G401.6 (cell line): ENCODE data around the gene DBN1.
"Not testable (repeated sequence)": the region's sequence is repeated elsewhere in the genome, so short reads cannot be mapped to it uniquely, and the experiment has no call there.

Experiments used
- FAIRE-seq: peaks from 2 replicates; lab custom pipeline; 2012; peaks lifted over from hg19 to GRCh38; lab: Jason Lieb, UNC

DBN1 gene

GRCh38 chr5:177429248-177430040 is 44.0 kb downstream of the DBN1 start:
- FAIRE-seq, result no peak

DNA sequence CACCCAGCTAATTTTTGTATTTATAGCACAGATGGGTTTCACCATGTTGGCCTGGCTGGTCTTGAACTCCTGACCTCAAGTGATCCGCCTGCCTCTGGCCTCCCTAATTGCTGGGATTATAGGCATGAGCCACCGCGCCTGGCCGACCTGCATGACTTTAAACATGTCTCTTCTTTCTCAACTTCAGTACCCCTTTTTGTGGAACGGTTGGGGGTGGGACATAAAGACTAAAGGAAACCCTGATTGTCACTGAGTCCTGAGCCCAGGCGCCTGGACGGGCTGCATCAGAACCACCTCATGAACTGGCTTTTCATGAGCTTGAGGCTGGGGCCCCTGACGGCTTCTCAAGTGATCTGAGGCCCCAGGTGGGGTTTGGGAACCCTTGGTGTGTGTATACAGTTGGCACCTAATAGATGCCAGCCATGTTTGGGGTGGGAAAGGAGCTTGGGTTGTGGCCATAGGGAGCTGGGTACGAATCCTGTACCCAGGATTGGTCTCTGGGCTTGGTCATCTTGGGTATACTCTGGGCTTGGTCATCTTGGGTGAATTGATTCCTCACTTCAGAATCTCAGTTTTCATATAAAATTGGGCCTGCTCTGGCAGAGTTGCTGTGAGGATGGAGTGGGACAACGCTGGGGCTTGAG is 44.7 kb downstream of the DBN1 start:
- no peak for FAIRE-seq

- FAIRE-seq, result no peak
Observed at GRCh38 chr5:177427919-177428573, 45.4 kb downstream of the DBN1 start.

DNA sequence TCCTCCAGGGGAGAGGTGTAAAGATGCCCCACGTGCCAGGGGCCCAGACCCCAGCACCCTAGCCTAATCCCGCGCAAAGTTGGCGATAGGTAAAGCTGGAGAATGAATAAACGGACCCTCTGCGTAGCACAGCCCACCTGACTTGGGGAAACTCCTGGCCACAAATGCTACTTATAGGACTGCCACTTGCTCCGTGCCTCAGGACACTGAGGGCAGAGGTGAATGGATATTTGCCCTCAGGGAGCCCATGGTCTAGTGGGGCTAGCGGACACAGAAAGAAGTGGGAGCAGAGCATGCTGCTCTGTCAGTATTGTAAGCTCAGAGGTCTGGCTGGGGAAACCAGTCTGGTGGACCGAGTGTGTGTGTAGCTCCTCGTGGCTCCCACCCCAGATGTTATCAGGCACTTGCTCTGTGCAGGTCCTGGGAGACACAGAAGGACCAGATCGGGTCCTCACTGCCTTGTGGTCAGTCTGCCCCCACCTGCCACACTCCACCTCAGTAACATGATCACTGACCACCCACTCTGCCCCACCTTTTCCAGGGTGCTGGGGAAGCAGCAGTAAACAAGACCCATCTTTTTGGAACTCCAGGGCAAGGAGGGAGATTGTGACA is 46.1 kb downstream of the DBN1 start:
- no peak for FAIRE-seq

- FAIRE-seq, result no peak
Observed at GRCh38 chr5:177426566-177427210, 46.7 kb downstream of the DBN1 start, which contains the start of gene GRK6. Gene GRK6 (plus strand): TSS chr5:177426676. CDS start chr5:177426846, 170 bp downstream.

DNA sequence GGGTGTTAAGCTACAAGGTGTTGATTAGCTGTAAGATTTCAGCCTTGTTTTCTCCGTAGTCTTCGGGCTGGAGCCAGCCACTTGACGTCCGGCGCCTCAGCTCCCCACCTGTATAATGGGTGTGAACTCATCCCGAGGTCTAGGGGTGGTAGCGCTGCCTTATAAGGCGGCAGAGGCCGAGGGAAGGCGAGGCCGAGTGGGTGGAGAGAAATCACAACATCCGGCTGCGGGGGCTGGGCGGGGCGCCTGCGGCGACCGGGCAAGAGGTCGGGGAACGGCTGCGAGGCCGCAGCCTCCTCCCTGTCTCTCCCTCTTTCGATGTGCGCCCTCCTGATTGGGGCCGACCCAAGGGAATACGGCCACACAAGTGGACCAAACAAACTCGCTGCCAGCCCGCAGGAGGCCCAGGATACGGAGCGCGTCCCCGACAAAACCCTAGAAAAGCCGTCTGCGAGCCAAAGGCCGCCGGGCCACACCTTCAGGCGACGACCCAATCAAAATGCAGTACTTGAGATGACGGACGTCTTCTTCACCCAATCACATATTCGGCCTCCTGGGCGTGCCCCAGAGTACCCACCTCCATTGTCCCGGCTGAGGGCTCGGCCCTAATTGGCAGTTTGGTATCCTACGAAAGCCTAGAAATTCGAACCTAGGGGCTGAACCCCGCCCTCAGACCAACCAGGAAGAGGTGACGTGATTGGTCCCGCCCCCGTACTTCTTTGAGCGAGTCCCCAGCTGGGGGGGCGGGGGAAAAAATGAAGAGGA is 47.5 kb downstream of the DBN1 start:
- peak; percentile 98 for FAIRE-seq

GRCh38 chr5:177425196-177425800 is 48.1 kb downstream of the DBN1 start:
- no peak for FAIRE-seq

DNA sequence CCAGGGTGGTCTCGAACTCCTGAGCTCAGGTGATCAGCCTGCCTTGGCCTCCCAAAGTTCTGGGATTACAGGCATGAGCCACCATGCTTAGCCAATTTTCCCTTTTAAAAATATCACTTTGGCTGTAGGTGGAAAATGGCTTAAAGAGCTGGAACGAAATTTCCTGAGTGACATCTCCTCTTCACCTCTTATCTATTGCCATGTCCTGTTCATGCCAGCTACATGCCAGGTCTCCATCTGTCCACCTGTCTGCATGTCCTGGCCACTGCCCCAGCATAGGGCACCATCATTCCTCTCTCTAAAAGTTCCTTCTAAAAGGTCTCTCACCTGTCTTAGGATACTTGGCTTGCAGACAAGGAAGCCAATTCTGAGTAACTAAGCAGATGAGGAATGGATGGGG is 49.8 kb downstream of the DBN1 start:
- no peak for FAIRE-seq

GRCh38 chr5:177421062-177421798 is 52.2 kb downstream of the DBN1 start:
- FAIRE-seq, result no peak

GRCh38 chr5:177420472-177420871 is 53.0 kb downstream of the DBN1 start:
- not testable (repeated sequence) for FAIRE-seq

DNA sequence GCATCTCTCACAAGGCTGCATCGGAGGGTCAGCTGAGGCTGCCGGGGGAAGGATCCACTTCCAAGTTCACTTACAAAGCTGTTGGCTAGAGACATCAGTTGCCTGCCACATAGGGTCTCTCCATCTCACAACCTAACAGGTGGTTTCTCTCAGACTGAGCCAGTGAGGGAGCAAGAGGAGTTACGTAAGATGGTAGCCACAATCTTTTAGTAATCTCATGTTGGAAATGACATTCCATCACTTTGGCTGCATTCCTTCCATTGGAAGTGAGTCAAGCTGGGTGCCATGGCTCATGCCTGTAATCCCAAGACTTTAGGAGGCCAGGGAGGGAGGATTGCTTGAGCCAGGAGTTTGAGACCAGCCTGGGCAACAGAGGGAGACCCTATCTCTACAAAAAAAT is 54.4 kb downstream of the DBN1 start:
- FAIRE-seq, result no peak

- FAIRE-seq, result not testable (repeated sequence)
Observed at GRCh38 chr5:177417081-177417480, 56.4 kb downstream of the DBN1 start.

DNA sequence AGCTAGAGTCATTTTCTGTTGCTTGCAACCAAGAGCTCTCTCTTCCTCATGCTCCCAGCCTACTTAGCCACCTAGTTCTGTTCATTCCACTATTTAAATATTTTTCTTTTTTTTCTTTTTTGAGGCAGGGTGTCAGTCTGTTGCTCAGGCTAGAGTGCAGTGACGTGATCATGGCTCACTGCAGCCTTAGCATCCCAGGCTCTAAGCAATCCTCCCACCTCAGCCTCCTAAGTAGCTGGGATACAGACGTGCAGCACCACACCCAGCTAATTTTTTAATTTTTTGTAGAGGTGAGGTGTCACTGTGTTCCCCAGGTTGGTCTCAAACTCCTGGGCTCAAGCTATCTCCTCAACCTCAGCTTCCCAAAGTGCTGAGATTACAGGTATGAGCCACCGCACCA is 59.0 kb downstream of the DBN1 start:
- FAIRE-seq, result no peak

- no peak for FAIRE-seq
Observed at GRCh38 chr5:177412603-177413233, 60.7 kb downstream of the DBN1 start.

DNA sequence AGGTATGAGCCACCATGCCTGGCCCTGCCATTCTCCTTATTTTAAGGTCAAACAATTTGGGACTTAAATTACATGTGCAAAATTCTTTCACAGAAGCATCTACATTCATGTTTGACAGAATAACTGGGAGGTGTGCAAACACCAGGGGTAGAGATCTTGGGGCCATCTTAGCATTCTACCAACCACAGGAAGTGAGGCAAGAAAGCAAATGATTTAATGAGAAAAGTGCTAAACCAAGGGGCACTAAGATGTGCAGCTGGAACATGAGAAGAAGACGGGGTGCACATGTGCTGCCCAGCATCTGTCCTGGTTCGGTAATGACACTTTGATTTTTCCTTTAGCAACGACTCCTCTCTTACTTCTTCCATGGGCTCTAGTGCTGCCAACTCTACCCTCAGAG is 62.9 kb downstream of the DBN1 start:
- FAIRE-seq, result no peak

- FAIRE-seq, result no peak
Observed at GRCh38 chr5:177409043-177409801, 64.2 kb downstream of the DBN1 start, which contains the start of gene F12. Gene F12 (minus strand): TSS chr5:177409564. CDS start chr5:177409527, 37 bp downstream.
